Measurements from ENCODE around the gene XPR1. TPM values are rescaled to one million over a fixed set of nuclear protein-coding genes. Genes with fewer than 3 reads are reported as not detected.
"Not testable (repeated sequence)": the region's sequence is repeated elsewhere in the genome, so short reads cannot be mapped to it uniquely, and the experiment has no call there.

The XPR1 gene
- total RNA-seq, 1 donor from 2014 or later: 25.4 TPM

DNA sequence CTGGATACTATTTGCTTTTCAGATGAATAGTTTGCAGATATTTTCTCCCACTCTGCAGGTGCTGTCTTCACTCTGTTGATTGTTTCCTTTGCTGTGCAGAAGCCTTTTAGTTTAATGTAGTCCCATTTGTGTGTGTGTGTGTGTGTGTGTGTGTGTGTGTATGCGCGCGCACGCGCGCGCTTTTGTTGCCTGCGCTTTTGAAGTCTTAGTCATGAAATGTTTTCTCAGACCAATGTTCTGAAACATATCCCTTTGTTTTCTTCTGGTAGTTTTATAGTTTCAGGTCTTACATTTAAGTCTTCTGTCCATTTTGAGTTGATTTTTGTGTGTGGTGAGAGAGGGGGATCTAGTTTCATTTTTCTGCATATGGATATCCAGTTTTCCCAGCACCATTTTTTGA lies 63.5 kb downstream of the XPR1 start:
- no peak for DNase-seq (ENCODE audit: low read depth)
- TF ChIP-seq, protein P1, sequence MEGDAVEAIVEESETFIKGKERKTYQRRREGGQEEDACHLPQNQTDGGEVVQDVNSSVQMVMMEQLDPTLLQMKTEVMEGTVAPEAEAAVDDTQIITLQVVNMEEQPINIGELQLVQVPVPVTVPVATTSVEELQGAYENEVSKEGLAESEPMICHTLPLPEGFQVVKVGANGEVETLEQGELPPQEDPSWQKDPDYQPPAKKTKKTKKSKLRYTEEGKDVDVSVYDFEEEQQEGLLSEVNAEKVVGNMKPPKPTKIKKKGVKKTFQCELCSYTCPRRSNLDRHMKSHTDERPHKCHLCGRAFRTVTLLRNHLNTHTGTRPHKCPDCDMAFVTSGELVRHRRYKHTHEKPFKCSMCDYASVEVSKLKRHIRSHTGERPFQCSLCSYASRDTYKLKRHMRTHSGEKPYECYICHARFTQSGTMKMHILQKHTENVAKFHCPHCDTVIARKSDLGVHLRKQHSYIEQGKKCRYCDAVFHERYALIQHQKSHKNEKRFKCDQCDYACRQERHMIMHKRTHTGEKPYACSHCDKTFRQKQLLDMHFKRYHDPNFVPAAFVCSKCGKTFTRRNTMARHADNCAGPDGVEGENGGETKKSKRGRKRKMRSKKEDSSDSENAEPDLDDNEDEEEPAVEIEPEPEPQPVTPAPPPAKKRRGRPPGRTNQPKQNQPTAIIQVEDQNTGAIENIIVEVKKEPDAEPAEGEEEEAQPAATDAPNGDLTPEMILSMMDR (IDR thresholded peaks at IDR 0.05; ENCODE audit: insufficient read depth, low read length, poor library complexity, severe bottlenecking): no peak
- no peaks in the 10 kb centered on the region for H3K27me3 ChIP-seq (ENCODE audit: control insufficient read depth, insufficient read depth, low read length)
- no peak overlapping the region for H3K4me3 ChIP-seq (ENCODE audit: low read depth, low read length)
- H3K36me3 ChIP-seq (ENCODE audit: control insufficient read depth, insufficient read depth, low read length): no peaks in the 10 kb centered on the region

DNA sequence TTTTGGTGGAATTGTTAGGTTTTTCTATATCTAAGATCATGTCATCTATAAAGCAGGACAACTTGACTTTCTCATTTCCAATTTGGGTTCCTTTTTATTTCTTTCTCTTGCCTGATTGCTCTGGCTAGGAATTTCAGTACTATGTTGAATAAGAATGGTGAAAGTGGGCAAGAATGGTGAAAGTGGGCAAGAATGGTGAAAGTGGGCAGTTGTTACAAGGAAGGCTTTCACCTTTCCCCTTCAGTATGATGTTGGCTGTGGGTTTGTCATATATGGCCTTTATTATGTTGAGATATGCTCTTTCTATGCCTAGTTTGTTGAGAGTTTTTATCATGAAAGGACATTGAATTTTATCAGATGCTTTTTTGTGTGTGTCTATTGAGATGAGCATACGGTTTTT lies 64.5 kb downstream of the XPR1 start:
- H3K36me3 ChIP-seq (ENCODE audit: control insufficient read depth, insufficient read depth, low read length): no peaks in the 10 kb centered on the region
- no peak overlapping the region for H3K4me3 ChIP-seq (ENCODE audit: low read depth, low read length)
- H3K27me3 ChIP-seq (ENCODE audit: control insufficient read depth, insufficient read depth, low read length): no peaks in the 10 kb centered on the region
- TF ChIP-seq, protein P1 (IDR thresholded peaks at IDR 0.05; ENCODE audit: insufficient read depth, low read length, poor library complexity, severe bottlenecking): no peak
- no peak for DNase-seq (ENCODE audit: low read depth)

DNA sequence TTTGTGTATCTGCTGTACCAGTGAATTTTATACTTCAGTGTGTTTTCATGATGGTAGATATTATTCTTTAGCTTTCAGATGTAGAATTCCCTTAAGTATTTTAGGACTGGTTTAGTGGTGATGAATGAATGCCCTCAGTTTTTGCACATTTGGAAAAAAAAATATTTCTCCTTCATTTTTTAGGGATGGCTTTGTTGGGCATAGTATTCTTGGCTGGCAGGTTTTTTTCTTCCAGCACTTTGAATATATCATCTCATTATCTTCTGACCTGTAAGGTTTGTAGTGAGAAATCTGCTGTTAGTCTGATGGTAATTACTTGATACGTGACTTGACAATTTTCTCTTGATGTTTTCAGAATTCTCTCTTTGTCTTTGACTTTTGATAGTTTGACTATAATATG lies 66.8 kb downstream of the XPR1 start:
- DNase-seq (ENCODE audit: low read depth): no peak
- H3K27me3 ChIP-seq (ENCODE audit: control insufficient read depth, insufficient read depth, low read length): no peaks in the 10 kb centered on the region
- TF ChIP-seq, protein P1 (IDR thresholded peaks at IDR 0.05; ENCODE audit: insufficient read depth, low read length, poor library complexity, severe bottlenecking): no peak
- H3K4me3 ChIP-seq (ENCODE audit: low read depth, low read length): no peak overlapping the region
- no peaks in the 10 kb centered on the region for H3K36me3 ChIP-seq (ENCODE audit: control insufficient read depth, insufficient read depth, low read length)

DNA sequence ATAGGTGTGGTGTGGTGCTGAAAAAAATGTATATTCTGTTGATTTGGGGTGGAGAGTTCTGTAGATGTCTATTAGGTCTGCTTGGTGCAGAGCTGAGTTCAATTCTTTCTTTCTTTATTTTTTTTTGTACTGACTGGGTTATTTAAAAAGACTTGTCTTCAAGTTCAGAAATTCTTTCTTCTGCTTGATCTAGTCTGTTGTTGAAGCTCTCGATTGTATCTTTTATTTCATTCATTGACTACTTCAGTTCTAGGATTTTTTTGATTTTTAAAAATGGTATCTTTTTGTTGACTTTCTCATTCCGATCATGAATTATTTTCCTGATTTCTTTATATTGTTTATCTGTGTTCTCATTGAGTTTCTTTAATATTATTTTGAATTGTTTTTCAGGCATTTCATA lies 70.6 kb downstream of the XPR1 start:
- not testable (repeated sequence) for H3K27me3 ChIP-seq (ENCODE audit: control insufficient read depth, insufficient read depth, low read length); H3K4me3 ChIP-seq (ENCODE audit: low read depth, low read length); H3K36me3 ChIP-seq (ENCODE audit: control insufficient read depth, insufficient read depth, low read length); DNase-seq (ENCODE audit: low read depth)

DNA sequence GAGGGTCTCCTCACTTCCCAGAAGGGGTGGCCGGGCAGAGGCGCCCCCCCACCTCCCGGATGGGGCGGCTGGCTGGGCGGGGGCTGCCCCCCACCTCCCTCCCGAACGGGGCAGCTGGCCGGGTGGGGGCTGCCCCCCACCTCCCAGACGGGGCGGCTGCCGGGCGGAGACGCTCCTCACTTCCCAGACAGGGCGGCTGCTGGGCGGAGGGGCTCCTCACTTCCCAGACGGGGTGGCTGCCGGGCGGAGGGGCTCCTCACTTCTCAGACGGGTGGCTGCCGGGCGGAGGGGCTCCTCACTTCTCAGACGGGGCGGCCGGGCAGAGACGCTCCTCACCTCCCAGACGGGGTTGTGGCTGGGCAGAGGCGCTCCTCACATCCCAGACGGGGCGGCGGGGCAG lies 78.9 kb downstream of the XPR1 start:
- not testable (repeated sequence) for H3K4me3 ChIP-seq (ENCODE audit: low read depth, low read length); H3K36me3 ChIP-seq (ENCODE audit: control insufficient read depth, insufficient read depth, low read length); H3K27me3 ChIP-seq (ENCODE audit: control insufficient read depth, insufficient read depth, low read length); DNase-seq (ENCODE audit: low read depth)

DNA sequence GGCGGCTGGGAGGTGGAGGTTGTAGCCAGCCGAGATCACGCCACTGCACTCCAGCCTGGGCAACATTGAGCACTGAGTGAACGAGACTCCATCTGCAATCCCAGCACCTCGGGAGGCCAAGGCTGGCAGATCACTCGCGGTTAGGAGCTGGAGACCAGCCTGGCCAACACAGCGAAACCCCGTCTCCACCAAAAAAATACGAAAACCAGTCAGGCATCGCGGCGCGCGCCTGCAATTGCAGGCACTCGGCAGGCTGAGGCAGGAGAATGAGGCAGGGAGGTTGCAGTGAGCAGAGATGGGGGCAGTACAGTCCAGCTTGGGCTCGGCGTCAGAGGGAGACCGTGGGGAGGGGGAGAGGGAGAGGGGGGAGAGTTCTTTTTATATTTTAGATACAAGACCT lies 79.4 kb downstream of the XPR1 start:
- not testable (repeated sequence) for DNase-seq (ENCODE audit: low read depth); H3K27me3 ChIP-seq (ENCODE audit: control insufficient read depth, insufficient read depth, low read length); H3K36me3 ChIP-seq (ENCODE audit: control insufficient read depth, insufficient read depth, low read length); H3K4me3 ChIP-seq (ENCODE audit: low read depth, low read length)

DNA sequence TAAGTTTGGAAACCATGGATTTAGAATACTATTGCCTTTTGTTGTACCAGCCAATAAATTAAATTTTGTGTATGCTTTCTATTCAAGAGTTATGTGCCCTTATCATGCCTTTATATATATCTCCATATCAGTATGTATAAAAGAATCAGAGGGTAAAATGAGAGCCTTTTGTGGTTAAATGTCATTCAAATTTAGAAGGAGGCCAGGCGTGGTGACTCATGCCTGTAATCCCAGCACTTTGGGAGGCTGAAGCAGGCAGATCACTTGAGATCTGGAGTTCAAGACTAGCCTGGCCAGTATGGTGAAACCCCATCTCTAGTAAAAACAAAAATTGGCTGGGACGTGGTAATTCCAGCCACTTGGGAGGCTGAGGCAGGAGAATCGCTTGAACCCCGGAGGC lies 88.9 kb downstream of the XPR1 start:
- DNase-seq (ENCODE audit: low read depth): no peak
- no peaks in the 10 kb centered on the region for H3K36me3 ChIP-seq (ENCODE audit: control insufficient read depth, insufficient read depth, low read length)
- H3K27me3 ChIP-seq (ENCODE audit: control insufficient read depth, insufficient read depth, low read length): no peaks in the 10 kb centered on the region
- no peak overlapping the region for H3K4me3 ChIP-seq (ENCODE audit: low read depth, low read length)
- TF ChIP-seq, protein P1 (IDR thresholded peaks at IDR 0.05; ENCODE audit: insufficient read depth, low read length, poor library complexity, severe bottlenecking): no peak
